ENCODE data around the gene MAGI1.

DNA sequence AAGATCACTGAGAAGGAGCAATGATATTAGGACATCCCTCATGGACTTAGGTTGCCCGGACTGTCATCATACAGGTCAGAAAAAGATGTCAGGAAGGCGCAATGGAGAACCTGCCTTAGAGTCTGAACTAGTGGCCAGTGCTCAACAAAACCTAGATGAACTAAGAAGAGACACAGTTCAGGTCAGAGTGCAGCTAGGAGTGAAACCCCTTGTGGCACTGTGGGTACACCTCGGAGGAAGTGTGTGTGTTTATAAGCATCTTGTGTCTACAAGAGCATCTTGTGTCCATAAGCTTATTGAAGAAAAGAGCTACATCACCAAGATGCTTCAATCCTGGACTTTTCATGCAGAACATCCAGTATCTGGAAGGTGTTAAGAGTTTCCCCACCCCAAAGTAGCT is 315.7 kb downstream of the MAGI1 start:
- TF ChIP-seq, protein P1, sequence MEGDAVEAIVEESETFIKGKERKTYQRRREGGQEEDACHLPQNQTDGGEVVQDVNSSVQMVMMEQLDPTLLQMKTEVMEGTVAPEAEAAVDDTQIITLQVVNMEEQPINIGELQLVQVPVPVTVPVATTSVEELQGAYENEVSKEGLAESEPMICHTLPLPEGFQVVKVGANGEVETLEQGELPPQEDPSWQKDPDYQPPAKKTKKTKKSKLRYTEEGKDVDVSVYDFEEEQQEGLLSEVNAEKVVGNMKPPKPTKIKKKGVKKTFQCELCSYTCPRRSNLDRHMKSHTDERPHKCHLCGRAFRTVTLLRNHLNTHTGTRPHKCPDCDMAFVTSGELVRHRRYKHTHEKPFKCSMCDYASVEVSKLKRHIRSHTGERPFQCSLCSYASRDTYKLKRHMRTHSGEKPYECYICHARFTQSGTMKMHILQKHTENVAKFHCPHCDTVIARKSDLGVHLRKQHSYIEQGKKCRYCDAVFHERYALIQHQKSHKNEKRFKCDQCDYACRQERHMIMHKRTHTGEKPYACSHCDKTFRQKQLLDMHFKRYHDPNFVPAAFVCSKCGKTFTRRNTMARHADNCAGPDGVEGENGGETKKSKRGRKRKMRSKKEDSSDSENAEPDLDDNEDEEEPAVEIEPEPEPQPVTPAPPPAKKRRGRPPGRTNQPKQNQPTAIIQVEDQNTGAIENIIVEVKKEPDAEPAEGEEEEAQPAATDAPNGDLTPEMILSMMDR (IDR thresholded peaks at IDR 0.05) = no peak
- TF ChIP-seq POLR2AphosphoS5 (IDR thresholded peaks at IDR 0.05) (no peak), POLR2A (IDR thresholded peaks at IDR 0.05) (no peak), EP300 (IDR thresholded peaks at IDR 0.05) (no peak)
